GM12872 (cell line): ENCODE results near the gene CLCN4.

Source experiments
- CTCF ChIP-seq: IDR thresholded peaks from 3 replicates; pipeline ENCODE4 v1.5.1; 2011; ENCODE audit warnings: low read depth, mild to moderate bottlenecking, low read length, moderate library complexity; ENCODE audit not compliant: insufficient read depth

Gene CLCN4

GRCh38 chrX:10112510-10112909, 44.3 kb upstream of the CLCN4 start:
- no peak for TF ChIP-seq CTCF

GRCh38 chrX:10115082-10115481, 41.7 kb upstream of the CLCN4 start:
- no peak for TF ChIP-seq CTCF

GRCh38 chrX:10117301-10117700, 39.5 kb upstream of the CLCN4 start:
- no peak for TF ChIP-seq CTCF

GRCh38 chrX:10117864-10118377, 38.9 kb upstream of the CLCN4 start:
- no peak for TF ChIP-seq CTCF

- TF ChIP-seq CTCF = no peak
Measured at GRCh38 chrX:10118530-10118929, 38.2 kb upstream of the CLCN4 start.

GRCh38 chrX:10119399-10119990, 37.3 kb upstream of the CLCN4 start:
- TF ChIP-seq CTCF = peak; percentile 79

GRCh38 chrX:10120331-10120730, 36.4 kb upstream of the CLCN4 start:
- no peak for TF ChIP-seq CTCF

GRCh38 chrX:10120828-10121227, 35.9 kb upstream of the CLCN4 start:
- no peak for TF ChIP-seq CTCF
